Measurements from ENCODE around the gene CARD8. TPM values are rescaled to one million over a fixed set of nuclear protein-coding genes. Genes with fewer than 3 reads are reported as not detected.
A peak's percentile ranks its signal among the peaks of the same experiment; 100 is the strongest.

CARD8 gene
- total and polyA plus RNA-seq, 8 donors: 8.6 to 26.0 (median 16.8) TPM

DNA sequence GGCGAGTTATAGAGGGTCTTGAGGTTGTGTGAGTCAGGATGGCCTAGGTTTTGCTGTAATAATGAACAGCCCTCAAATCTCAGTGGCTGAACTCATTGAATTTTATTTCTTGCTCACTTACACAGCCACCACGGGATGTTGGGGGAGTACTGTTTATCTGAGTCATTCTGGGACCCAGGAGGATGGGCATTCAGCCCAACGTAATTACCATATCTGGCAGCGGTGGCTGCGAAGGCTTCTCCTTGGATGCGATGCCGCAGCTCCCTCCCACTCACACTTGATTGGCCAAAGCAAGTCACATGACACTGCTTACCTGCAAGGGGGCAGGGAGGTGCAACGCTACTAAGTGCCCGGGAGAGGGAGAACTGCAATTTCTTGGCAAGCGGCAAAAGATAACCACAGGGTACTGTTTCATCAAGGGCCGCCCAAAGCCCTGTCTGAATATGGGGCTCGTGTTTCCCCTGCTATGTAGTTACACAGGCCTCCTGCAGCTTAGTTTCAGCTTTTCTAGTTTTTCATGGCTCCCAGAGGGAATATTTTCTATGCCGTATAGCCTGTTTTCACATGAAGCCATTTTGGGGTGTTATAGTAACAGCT is 65.3 kb downstream of the CARD8 start:
- Histone ChIP-seq H3K36me3 (no peaks in the 10 kb centered on the region), H3K4me1 (no peaks in the 10 kb centered on the region), H3K4me3 (no peak overlapping the region), H3K9me3 (no peaks in the 10 kb centered on the region), H3K27ac (no peak overlapping the region), H3K27me3 (no peaks in the 10 kb centered on the region)
- 72 to 83% methylated on average over 13 of the region's 13 CpGs for WGBS, 2 donors
- ATAC-seq (peak in 1 of 4 donors; percentile 95), DNase-seq (peak in 2 of 6 donors; percentile 66 to 71), FAIRE-seq (no peak)
- intact Hi-C loops (cut with DNase I): no loop called here
- TF ChIP-seq, protein P1, sequence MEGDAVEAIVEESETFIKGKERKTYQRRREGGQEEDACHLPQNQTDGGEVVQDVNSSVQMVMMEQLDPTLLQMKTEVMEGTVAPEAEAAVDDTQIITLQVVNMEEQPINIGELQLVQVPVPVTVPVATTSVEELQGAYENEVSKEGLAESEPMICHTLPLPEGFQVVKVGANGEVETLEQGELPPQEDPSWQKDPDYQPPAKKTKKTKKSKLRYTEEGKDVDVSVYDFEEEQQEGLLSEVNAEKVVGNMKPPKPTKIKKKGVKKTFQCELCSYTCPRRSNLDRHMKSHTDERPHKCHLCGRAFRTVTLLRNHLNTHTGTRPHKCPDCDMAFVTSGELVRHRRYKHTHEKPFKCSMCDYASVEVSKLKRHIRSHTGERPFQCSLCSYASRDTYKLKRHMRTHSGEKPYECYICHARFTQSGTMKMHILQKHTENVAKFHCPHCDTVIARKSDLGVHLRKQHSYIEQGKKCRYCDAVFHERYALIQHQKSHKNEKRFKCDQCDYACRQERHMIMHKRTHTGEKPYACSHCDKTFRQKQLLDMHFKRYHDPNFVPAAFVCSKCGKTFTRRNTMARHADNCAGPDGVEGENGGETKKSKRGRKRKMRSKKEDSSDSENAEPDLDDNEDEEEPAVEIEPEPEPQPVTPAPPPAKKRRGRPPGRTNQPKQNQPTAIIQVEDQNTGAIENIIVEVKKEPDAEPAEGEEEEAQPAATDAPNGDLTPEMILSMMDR (IDR thresholded peaks at IDR 0.05): peak in 1 of 4 donors; percentile 21

DNA sequence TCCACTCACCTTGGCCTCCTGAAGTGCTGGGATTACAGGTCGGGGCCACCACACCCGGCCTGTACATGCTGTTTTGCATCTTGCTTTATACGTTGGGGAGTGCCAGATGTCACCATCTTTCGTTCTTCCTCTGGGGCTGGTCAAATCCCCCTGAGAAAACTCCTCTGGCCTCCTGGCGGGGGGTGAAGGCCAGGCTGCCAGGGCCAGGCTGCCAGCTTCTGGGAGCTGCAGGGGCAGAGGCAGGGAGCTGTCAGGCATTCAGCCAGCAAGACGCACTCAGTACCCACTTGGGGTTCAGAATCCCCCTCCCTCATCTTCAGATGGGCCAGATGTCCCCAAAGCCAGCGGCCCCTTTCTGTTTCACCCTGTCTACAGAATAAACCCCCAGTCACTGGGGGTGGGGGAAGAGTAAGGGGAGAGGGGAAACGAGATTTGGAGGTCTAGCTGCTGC is 69.1 kb downstream of the CARD8 start:
- FAIRE-seq (no peak), ATAC-seq (no peak), DNase-seq (no peak)
- TF ChIP-seq, protein P1 (IDR thresholded peaks at IDR 0.05): no peak
- H3K4me1 ChIP-seq: no peaks in the 10 kb centered on the region
- WGBS, 2 donors: 87 to 89% methylated on average over 8 of the region's 8 CpGs
- H3K4me3 ChIP-seq: no peak overlapping the region
- H3K27me3 ChIP-seq: no peaks in the 10 kb centered on the region
- no peaks in the 10 kb centered on the region for H3K9me3 ChIP-seq
- no peak overlapping the region for H3K27ac ChIP-seq
- H3K36me3 ChIP-seq: no peaks in the 10 kb centered on the region
- intact Hi-C loops (cut with DNase I): no loop called here

DNA sequence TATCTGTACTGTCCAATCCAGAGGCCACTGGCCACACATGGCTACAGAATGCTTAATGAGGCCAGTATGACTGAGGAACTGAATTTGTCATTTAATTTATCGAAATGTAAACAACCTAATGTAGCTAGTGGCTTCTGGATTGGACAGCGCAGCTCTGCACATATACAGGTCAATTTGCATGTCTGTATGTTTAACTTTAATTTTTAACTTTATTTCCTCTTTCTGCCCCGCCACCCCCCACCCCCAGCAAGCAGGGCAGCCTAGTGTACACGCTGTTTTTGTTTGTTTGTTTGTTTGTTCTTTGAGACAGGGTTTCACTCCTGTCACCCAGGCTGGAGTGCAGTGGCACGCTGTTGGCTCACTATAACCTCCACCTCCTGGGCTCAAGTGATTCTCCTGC is 69.7 kb downstream of the CARD8 start:
- H3K36me3 ChIP-seq: no peaks in the 10 kb centered on the region
- DNase-seq: no peak
- H3K4me3 ChIP-seq: no peak overlapping the region
- no peak for FAIRE-seq
- no peaks in the 10 kb centered on the region for H3K9me3 ChIP-seq
- ATAC-seq: no peak
- TF ChIP-seq, protein P1 (IDR thresholded peaks at IDR 0.05): no peak
- H3K4me1 ChIP-seq: no peaks in the 10 kb centered on the region
- 84 to 85% methylated on average over 5 of the region's 5 CpGs for WGBS, 2 donors
- H3K27me3 ChIP-seq: no peaks in the 10 kb centered on the region
- intact Hi-C loops (cut with DNase I): no loop called here
- H3K27ac ChIP-seq: no peak overlapping the region

DNA sequence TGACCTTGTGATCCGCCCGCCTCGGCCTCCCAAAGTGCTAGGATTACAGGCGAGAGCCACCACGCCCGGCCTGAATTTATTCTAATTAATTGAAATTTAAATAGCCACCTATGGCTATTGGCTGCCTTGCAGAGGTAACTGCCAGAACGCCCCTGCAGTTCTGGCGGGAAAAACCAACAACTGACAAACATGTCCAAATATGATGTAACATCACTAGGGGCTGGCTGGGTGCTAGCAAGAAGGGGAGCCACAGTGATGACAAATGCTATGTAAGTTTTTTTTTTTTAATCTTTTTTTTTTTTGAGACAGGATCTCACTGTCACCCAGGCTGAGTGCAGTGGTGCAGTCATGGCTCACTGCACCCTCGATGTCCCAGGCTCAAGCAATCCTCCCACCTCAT is 72.4 kb downstream of the CARD8 start:
- no peaks in the 10 kb centered on the region for H3K36me3 ChIP-seq
- FAIRE-seq (no peak), ATAC-seq (no peak), DNase-seq (no peak)
- H3K9me3 ChIP-seq: no peaks in the 10 kb centered on the region
- no peak overlapping the region for H3K27ac ChIP-seq
- TF ChIP-seq, protein P1 (IDR thresholded peaks at IDR 0.05): no peak
- no peaks in the 10 kb centered on the region for H3K4me1 ChIP-seq
- H3K27me3 ChIP-seq: no peaks in the 10 kb centered on the region
- intact Hi-C loops (cut with DNase I): no loop called here
- WGBS, 2 donors: 86 to 98% methylated on average over 9 of the region's 9 CpGs
- no peak overlapping the region for H3K4me3 ChIP-seq

DNA sequence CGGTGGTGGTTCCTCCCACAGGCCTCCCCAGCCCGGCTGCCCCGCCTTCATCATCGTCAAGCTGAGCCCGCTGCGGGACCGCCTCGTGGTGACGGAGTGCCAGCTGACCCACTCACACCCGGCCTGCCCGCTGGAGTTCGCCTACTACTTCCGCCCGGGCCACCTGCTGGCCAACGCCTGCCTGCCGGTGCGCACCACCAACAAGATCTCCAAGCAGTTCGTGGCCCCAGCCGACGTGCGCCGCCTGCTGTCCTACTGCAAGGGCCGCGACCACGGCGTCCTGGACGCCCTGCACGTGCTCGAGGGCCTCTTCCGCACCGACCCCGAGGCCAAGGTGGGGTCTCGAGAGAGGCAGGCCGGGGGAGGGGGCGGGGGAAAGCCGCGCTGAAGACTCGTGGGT is 73.3 kb downstream of the CARD8 start:
- no peaks in the 10 kb centered on the region for H3K27me3 ChIP-seq

More for the DNA sequence above, 73.3 kb downstream of the CARD8 start:
- Histone ChIP-seq H3K4me1 (no peaks in the 10 kb centered on the region), H3K9me3 (no peaks in the 10 kb centered on the region), H3K27ac (no peak overlapping the region), H3K36me3 (no peaks in the 10 kb centered on the region), H3K4me3 (no peak overlapping the region)
- TF ChIP-seq, protein P1 (IDR thresholded peaks at IDR 0.05): no peak
- intact Hi-C loops (cut with DNase I): no loop called here
- FAIRE-seq (no peak), ATAC-seq (no peak), DNase-seq (no peak)
- 94 to 98% methylated on average over 36 to 38 of the region's 38 CpGs for WGBS, 2 donors
